HEK293T (cell line): ENCODE results near the gene HMGB2.

Source experiments
- ARNT ChIP-seq: fragments of 450-650 bp; IDR thresholded peaks from 2 replicates; pipeline ENCODE4 v1.6.1; 2017; ENCODE audit warnings: mild to moderate bottlenecking
- BHLHE40 ChIP-seq: fragments of 450-650 bp; IDR thresholded peaks from 2 replicates; pipeline ENCODE4 v1.6.1; 2016; ENCODE audit warnings: mild to moderate bottlenecking, moderate library complexity, borderline replicate concordance
- CTBP1 ChIP-seq: fragments of 450-650 bp; IDR thresholded peaks from 2 replicates; pipeline ENCODE4 v1.6.1; 2016; ENCODE audit warnings: borderline replicate concordance
- FOXA1 ChIP-seq: fragments of 450-650 bp; IDR thresholded peaks from 2 replicates; pipeline ENCODE4 v1.6.1; 2016; ENCODE audit warnings: mild to moderate bottlenecking
- FOXM1 ChIP-seq: fragments of 450-650 bp; IDR thresholded peaks from 2 replicates; pipeline ENCODE4 v1.6.1; 2017; ENCODE audit warnings: mild to moderate bottlenecking, borderline replicate concordance
- HDGF ChIP-seq: fragments of 450-650 bp; IDR thresholded peaks from 2 replicates; pipeline ENCODE4 v1.6.1; 2017; ENCODE audit warnings: antibody characterized with exemption, borderline replicate concordance
- L3MBTL2 ChIP-seq: fragments of 450-650 bp; conservative IDR thresholded peaks from 2 replicates; pipeline ENCODE4 v1.6.1; 2016; ENCODE audit warnings: mild to moderate bottlenecking
- LEF1 ChIP-seq: fragments of 450-650 bp; IDR thresholded peaks from 2 replicates; pipeline ENCODE4 v1.6.1; 2017; ENCODE audit warnings: mild to moderate bottlenecking, borderline replicate concordance
- NFRKB ChIP-seq: fragments of 450-650 bp; IDR thresholded peaks from 2 replicates; pipeline ENCODE4 v1.6.1; 2016; ENCODE audit warnings: mild to moderate bottlenecking, moderate library complexity
- SP1 ChIP-seq: fragments of 450-650 bp; IDR thresholded peaks from 2 replicates; pipeline ENCODE4 v1.6.1; 2017
- SUZ12 ChIP-seq: fragments of 450-650 bp; IDR thresholded peaks from 2 replicates; pipeline ENCODE4 v1.6.1; 2016; ENCODE audit warnings: mild to moderate bottlenecking
- ZNF384 ChIP-seq: fragments of 450-650 bp; IDR thresholded peaks from 2 replicates; pipeline ENCODE4 v1.6.1; 2016
- TF ChIP-seq, protein P1 (sequence below): fragments of 450-650 bp; IDR thresholded peaks from 2 replicates; pipeline ENCODE4 v1.6.1; 2016

DNA sequence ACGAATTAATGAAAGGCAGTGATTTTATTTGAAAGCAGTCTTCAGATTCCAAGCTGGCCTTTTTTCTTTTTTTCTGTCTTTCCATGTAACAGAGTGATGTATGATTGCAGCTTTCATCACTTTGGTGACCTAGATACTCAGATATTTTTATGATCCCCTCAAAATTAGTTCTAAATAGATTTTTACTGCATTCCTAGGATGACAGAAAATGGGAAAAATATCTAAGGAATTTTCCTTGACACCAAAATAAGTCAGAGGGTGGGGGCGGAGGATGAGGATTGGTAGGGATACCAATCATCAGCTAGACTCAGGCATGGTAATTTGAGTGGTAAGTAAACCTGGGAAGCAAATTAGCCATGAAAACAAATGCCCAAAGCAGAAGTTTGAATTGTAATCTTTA is 11.9 kb upstream of the HMGB2 start:
- TF ChIP-seq HDGF (no peak), SUZ12 (no peak), SP1 (no peak), CTBP1 (no peak), LEF1 (no peak), ZNF384 (no peak), L3MBTL2 (no peak), BHLHE40 (no peak), FOXA1 (no peak), FOXM1 (no peak), ARNT (no peak), NFRKB (no peak)
- TF ChIP-seq, protein P1, sequence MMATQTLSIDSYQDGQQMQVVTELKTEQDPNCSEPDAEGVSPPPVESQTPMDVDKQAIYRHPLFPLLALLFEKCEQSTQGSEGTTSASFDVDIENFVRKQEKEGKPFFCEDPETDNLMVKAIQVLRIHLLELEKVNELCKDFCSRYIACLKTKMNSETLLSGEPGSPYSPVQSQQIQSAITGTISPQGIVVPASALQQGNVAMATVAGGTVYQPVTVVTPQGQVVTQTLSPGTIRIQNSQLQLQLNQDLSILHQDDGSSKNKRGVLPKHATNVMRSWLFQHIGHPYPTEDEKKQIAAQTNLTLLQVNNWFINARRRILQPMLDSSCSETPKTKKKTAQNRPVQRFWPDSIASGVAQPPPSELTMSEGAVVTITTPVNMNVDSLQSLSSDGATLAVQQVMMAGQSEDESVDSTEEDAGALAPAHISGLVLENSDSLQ: no peak
